NCI-H510A treated with DMSO at 0.1 percent for 48 hours (cell line): ENCODE measurements around the gene MT1M.
"Not testable (repeated sequence)": the region's sequence is repeated elsewhere in the genome, so short reads cannot be mapped to it uniquely, and the experiment has no call there.

ENCODE experiments used
- DNase-seq: peaks from one replicate; lab custom pipeline; 2025; lab: John Stamatoyannopoulos, UW

MT1M gene

GRCh38 chr16:56674570-56674969 lies 42.1 kb downstream of the MT1M start:
- not testable (repeated sequence) for DNase-seq

GRCh38 chr16:56675685-56676210 lies 43.3 kb downstream of the MT1M start:
- DNase-seq = no peak

GRCh38 chr16:56677474-56677873 lies 45.0 kb downstream of the MT1M start:
- DNase-seq = no peak

GRCh38 chr16:56679078-56679730 lies 46.7 kb downstream of the MT1M start:
- no peak for DNase-seq

GRCh38 chr16:56679818-56680217 lies 47.4 kb downstream of the MT1M start:
- DNase-seq = no peak

- DNase-seq = peak; percentile 83
Measured at GRCh38 chr16:56681939-56682702, 49.7 kb downstream of the MT1M start, which contains the start of gene MT1X. Gene MT1X, plus strand, starts transcription at chr16:56682470. Its CDS starts 71 bp downstream, at chr16:56682541.

GRCh38 chr16:56682703-56683397 lies 50.4 kb downstream of the MT1M start:
- DNase-seq = no peak
